Hippocampal formation (tissue), 2 donors: ENCODE results near the gene PDGFRB.

Experiments used
- DNase-seq, 2 donors: peaks; one replicate each; lab custom pipeline; 2025; lab: John Stamatoyannopoulos, UW

Gene PDGFRB

GRCh38 chr5:150066901-150067396, 88.7 kb downstream of the PDGFRB start:
- no peak for DNase-seq

- DNase-seq: no peak
These were observed 89.2 kb downstream of the PDGFRB start for GRCh38 chr5:150066436-150066835.

- no peak for DNase-seq
These were observed 89.8 kb downstream of the PDGFRB start for GRCh38 chr5:150065886-150066285.

GRCh38 chr5:150065346-150065745, 90.3 kb downstream of the PDGFRB start:
- DNase-seq: no peak

- no peak for DNase-seq
These were observed 90.9 kb downstream of the PDGFRB start for GRCh38 chr5:150064681-150065220.
